GM21423 (cell line): ENCODE data around the gene VAV1.

Experiments used
- ATAC-seq: cut with Tn5 transposase; IDR thresholded peaks from one replicate; pipeline ENCODE4 v1.9.1; 2021; ENCODE audit warnings: mild to moderate bottlenecking, moderate library complexity; ENCODE audit not compliant: unreplicated experiment

The VAV1 gene

DNA sequence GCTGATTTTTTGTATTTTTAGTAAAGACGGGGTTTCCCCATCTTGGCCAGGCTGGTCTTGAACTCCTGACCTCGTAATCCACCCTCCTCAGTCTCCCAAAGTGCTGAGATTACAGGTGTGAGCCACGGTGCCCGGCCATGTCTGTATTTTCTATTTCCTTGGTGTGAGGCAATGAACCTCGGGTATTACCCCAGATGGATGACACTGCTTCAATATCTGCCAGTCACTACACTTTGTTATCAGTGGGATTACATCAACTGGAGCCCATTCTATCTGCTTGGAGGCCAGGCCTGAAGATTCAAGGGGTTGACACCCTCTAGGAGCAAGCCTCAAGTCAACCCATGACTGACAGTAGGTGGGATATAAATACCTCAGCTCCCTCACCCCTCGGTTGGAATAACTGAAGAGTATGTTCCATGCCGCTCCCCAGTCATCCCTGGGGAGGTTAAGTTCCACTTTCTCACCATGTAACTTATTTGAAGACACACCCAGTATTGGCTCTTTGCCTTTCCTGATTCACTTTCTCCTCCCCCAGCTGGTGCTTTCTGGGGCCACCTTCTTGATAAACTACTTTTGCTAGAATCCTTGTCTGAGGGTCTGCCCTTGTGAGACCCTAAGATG lies 113.9 kb downstream of the VAV1 start:
- no peak for ATAC-seq

DNA sequence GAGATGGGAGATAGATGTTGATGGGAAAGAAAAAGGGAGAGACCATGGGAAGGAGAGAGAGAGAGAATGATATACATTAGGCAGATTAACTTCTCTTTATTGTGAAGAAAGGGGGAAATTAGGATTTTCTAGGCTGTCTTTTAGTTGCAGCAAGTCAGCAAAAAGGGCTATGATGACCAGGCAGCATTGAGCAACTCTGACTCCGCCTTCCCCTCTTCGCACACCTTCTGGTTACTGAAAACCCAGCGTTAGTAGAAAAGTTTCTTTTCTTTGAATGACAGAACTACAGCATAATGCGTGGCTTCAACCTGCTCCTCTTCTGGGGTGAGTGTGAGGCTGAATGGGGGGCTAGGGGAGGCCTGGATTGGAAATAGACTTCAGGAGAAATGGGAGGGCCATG lies 114.8 kb downstream of the VAV1 start, which contains the start of gene ADGRE1:
ADGRE1 (plus strand) TSS at position 264 of the 400 bp plus-strand sequence; CDS start at position 294, 30 bp downstream.
- no peak for ATAC-seq

GRCh38 chr19:6888967-6889366 lies 116.5 kb downstream of the VAV1 start:
- no peak for ATAC-seq

DNA sequence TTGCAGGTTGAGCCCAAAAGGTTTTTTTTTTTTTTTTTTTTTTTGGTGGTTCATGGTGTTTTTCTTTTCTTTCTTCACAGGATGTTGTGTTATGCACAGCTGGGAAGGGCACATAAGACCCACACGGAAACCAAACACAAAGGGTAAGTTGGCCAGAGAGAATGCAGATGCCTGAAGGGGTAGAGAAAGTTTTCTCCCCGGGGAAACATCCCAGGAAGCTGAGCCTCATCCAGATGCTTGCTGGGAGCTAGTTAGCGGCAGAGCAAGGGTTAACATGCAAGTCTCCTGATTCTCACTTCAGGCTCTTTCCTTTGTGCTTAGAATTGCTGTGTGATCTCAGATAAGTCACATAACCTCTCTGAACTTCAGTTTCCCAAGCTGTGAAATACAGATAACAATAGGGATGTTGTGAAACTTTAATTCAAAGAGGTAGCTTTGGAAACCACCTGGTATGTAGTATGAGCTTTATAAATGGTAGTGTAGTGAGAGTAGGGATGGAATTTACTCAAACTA lies 117.9 kb downstream of the VAV1 start:
- no peak for ATAC-seq

DNA sequence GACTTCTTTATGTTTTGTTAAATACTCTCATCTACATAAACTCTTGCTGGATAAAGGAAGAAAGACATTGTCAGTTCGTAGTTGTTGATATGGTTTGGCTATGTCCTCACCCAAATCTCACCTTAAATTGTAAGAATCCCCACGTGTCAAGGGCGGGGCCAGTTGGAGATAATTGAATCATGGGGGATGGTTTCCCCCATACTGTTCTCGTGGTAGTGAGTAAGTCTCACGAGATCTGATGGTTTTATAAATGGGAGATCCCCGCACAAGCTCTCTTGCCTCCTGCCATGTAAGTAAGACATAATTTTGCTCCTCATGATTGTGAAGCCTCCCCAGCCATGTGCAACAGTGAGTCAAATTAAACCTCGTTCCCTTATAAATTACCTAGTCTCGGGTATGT lies 118.4 kb downstream of the VAV1 start:
- ATAC-seq: no peak

DNA sequence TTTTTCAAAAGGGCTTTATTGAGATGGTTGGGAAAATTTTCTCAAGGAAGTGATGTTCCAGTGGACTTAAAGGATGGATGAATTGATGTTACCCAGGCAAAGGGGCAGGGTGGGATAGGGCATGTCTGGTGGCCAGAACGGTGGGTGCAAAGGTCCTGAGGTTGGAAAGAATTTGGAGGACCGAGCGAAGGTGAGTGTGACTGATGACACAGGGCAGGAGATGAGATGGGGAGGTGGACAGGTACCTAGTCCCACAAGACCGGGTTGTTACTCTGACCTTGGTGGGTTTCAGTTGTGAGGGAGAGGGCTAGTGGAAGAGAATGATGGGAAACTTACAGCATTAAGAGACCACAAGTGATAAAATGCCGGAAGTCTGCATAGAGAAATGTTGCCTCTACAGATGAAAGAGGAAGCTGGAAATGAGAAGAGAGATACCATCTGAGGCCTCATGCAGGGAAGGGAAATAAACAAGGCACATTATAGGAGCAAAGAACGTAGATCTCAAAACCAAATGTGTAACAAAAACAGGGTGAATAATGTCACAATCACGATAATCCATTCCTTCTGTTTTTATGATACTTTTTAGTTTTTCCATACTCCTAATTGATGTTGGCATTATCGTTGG lies 119.4 kb downstream of the VAV1 start:
- ATAC-seq: no peak

GRCh38 chr19:6894313-6894712 lies 121.8 kb downstream of the VAV1 start:
- ATAC-seq: no peak

DNA sequence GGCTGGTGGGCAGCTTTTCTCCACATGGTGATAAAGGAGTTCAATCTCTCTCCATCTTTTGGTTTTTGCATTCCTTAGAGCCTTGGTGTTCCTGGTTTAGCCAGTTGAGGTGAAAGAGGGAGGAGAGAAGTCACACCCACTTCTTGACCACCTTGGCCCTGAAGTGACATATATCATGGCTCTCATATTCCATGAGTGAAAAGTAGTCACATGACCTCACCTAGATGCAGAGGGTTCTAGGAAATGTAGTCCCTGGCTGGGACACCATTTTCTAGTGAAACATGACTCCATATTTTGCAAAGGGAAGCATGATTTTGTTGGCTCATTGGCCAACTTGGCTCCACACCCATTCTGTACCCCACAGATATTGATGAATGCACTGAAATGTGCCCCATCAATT lies 130.9 kb downstream of the VAV1 start:
- no peak for ATAC-seq

DNA sequence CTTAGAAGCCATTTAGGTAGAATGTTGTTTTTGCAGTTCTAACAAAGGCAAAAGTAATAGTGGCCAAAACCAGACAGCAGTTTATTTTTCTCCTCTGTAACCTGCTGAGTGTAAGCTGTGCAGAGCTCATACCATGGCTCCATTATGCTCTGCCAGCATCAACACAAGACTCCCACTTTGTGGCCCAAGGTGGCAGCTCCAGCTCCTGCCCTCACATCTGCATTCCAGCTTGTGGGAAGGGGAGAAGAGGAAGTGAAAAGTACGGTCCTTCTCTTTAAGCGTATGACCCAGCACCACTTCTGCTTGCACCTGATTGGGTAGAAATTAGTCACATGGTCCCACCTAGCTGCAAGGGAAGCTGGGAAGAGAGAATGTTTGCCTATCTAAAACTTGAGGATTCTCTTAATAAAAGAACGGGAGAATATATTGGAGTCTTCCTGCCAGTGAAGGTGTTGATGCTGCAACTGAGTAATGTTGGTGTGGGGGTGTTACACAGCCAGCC lies 134.1 kb downstream of the VAV1 start:
- ATAC-seq: no peak
